T-helper 2 cell treated with Interferon-gamma antibody and Interleukin-4, amounts not matched to agents 100 ng/mL and 5 ng/mL, for 36 hours (primary cell): Measurements from ENCODE around the gene LYRM2. TPM values are rescaled to one million over a fixed set of nuclear protein-coding genes. Genes with fewer than 3 reads are reported as not detected.
"Not testable (repeated sequence)": the region's sequence is repeated elsewhere in the genome, so short reads cannot be mapped to it uniquely, and the experiment has no call there.

Source experiments
- intact Hi-C: fragments of 100-400 bp; cut with micrococcal nuclease; formaldehyde crosslinking; loops from one replicate; pipeline ENCODE4 v1.15.1; 2023
- total RNA-seq: library from RNA; stranded (reverse); gene quantifications from 2 replicates; pipeline ENCODE4 v1.2.3, GENCODE V29; 2022

Gene LYRM2
- total RNA-seq, 1 donor from 2014 or later = 31.0 TPM

DNA sequence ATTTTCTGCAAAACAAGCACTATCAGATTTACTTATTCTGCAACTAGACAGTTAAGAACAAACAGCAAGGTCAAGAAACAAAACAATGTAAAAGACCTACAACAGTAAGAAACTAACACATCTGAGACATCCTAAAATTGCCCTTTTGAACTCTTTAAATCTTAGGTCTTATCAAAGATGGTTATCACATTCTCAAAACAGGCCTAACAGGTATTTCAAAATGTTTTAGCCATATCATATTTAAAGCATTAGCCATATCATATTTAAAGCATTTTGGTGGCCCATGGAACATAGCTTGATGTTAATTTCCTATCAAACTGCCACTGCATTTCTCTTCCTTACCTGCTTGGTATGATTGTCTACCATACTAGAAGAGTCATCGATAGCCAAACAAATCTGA is 11.1 kb upstream of the LYRM2 start:
- intact Hi-C loops = no loop called here

- intact Hi-C loops = no loop called here
Measured at GRCh38 chr6:89644864-89645263, 6.3 kb upstream of the LYRM2 start.

DNA sequence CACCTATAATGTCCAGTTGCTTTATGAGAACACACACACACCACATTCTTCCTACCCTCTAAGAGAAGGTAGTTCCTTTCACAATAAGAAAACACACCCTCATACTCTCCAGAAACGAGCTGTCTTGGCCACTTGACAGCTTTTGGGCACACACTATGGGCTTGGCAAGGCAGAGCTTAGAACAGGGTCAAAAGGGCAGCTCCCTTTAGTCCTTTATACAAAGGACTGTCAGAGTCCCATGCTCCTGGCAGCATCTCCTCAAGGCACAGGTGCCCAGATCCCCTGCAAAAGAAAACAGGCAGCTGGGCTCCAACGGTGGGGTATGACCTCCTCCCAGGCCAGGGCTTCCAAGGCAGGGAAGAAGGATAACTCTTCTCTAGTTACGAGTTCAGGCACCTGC is 4.9 kb upstream of the LYRM2 start:
- intact Hi-C loops = no loop called here

GRCh38 chr6:89642956-89643355 is 4.4 kb upstream of the LYRM2 start:
- intact Hi-C loops = no loop called here

DNA sequence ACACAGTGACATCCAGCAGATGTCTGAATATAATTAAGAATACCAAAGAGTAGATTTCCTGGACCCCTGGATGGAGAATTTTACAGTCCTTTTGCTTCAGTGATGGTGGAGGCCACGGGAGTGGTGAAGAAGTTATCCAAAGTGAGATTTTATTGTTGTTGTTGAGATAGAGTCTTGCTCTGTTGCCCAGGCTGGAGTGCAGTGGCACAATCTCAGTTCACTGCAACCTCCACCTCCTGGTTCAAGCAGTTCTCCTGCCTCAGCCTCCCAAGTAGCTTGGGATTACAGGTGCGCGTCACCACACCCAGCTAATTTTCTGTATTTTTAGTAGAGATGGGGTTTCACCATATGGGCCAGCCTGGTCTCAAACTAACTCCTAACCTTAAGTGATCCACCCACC is 3.0 kb upstream of the LYRM2 start:
- intact Hi-C loops = not testable (repeated sequence)

DNA sequence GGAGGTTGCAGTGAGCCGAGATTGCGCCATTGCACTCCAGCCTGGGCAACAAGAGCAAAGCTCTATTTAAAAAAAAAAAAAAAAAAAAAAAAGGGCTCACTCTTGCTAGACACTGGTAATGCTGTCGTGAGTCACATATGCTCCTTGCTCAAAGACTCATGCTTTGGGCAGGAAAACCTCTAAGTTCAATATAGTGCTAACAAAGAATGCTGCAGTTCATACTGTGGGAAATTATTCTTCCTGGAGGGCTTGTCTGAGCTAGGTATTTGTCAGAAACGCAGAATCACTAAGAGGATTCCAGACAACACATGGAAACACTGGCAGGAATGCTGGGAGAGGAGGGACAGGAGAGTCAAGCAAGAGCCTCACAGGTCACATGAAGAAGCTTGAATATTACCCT is 2.3 kb upstream of the LYRM2 start:
- intact Hi-C loops = no loop called here

DNA sequence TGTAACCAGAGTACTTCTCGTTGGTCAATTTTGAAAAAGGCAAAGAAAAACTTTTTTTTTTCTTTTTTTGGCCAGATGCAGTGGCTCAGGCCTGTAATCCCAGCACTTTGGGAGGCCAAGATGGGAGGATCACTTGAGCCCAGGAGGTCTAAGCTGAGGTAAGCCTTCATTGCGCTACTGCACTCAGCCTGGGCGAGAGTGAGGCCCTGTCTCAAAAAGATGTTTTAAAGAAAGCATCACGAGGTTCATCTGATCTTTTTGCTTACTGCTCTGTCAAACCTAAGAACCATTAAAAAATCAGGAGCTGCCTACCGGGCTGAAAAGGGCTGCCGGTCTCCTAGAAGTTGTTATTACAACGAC is 607 bp downstream of the LYRM2 start:
- intact Hi-C loops = loop anchor here (1.0 kb wide), 6 partner anchors 181 to 949 kb away; partner anchors contain the start of genes CASP8AP2, MAP3K7, MDN1 and PNRC1

DNA sequence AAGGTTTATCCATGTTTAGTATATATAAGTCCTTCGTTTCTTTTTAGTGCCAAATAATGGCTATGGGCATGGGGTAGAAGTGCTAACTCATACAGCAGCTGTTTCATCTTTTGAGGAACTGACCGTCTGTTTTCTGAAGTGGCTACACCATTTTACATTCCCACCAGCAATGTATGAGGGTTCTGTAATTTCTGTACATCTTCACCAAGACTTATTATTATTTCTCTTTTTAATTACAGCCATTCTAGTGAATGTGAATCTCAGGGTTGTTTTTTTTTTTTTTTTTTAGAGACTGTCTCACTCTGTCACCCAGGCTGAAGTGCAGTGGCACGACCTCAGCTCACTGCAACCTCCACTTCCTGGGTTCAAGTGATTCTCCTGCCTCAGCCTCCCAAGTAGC is 2.1 kb downstream of the LYRM2 start:
- intact Hi-C loops = not testable (repeated sequence)

GRCh38 chr6:89630488-89630887 is 8.1 kb downstream of the LYRM2 start:
- intact Hi-C loops = no loop called here

DNA sequence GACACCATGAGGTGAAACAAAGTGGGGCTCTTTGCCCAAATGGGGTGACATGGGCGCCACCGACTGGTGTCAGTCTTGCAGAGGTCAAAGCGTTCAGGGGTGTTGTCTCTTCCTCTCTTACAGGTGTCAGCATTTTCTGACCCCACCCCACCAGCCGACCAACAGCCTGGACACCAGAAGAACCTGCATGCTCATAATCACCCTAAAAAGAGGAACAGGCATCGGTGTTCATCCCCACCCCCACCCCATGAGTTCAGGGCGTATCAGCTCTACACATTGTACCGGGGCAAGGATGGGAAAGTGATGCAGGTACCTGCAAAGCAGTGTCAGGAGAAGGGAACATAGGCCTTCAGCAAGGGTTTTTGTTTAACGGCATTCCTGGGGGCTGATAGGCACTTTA is 14.8 kb downstream of the LYRM2 start:
- intact Hi-C loops = no loop called here

DNA sequence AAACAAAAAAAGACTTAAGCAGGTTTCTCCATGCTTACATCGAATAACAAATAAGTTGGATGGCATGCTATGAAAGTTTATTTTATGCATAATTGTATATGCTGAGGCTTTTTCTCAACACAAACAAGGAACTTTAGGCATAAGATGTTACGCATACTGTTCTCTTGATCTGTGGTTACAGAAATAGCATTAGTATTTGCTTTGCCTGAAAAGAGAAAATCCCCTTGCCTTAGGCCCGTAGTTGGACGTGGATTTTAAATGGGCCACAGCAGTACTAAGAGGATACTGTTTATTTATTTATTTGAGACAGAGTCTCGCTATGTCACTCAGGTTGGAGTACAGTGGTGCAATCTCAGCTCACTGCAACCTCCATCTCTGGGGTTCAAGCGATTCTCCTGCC is 19.0 kb downstream of the LYRM2 start:
- intact Hi-C loops = no loop called here

DNA sequence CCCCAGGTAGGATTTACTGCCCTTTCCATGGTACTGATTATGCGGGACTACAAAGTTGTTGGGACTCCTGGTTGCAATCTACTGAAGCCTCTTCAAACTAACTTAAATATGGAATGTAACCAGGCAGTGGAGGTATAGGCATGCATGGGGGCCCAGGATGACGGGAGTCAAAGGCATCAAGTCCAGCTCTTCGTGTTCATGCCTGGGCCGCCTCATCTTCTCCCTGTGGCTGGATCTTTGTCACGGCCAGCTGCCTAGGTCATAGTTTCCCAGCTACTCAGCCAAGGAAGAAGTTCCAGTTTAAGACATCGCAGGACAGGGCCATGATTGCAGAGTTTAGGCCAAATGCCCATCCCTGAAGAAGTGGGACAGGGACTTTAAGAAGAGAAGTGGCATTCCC is 20.5 kb downstream of the LYRM2 start:
- intact Hi-C loops = no loop called here

- intact Hi-C loops = no loop called here
Measured at GRCh38 chr6:89616531-89616930, 22.0 kb downstream of the LYRM2 start.

DNA sequence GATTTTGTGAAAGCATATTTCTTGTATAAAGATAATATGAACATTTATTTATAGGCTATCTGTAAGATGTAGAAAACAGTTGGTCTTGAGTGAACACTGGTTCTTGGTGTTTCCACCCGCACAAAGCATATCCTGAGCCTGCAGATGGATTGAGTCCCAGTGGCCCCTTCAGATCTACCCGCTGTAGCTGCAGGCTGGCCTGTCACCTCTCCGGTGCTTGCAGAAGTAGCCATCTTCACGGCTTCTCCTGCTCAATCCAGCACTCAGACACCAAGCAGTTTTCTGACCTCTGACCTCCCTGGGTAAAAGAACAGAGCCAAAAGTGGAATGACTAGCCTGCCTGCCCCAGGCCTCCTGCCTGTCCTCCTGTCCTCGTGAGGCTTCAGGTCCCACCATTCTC is 22.7 kb downstream of the LYRM2 start:
- intact Hi-C loops = no loop called here

DNA sequence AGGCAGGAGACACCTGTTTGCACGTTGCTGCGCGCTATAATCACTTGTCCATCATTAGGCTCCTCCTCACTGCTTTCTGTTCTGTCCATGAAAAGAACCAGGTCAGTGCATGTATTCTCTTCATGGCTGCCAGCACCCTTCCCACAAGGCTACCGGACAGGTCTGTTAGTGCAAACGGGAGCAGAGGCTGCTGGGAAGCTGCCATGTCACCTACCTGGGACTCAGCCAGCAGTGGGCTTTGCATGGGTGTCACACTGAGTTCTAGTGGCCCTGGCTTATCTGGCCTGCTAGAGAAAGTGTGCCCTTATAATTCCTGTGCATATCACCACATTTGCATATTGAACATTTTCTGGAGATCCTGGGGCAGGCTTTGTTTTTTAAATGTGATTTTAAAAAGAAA is 24.8 kb downstream of the LYRM2 start:
- intact Hi-C loops = loop anchor here (5.0 kb wide), 1 partner anchor 631 kb away; no protein-coding TSS in a partner anchor

- intact Hi-C loops = loop anchor here (5.0 kb wide), 1 partner anchor 630 kb away; no protein-coding TSS in a partner anchor
Measured at GRCh38 chr6:89612121-89612520, 26.4 kb downstream of the LYRM2 start.

DNA sequence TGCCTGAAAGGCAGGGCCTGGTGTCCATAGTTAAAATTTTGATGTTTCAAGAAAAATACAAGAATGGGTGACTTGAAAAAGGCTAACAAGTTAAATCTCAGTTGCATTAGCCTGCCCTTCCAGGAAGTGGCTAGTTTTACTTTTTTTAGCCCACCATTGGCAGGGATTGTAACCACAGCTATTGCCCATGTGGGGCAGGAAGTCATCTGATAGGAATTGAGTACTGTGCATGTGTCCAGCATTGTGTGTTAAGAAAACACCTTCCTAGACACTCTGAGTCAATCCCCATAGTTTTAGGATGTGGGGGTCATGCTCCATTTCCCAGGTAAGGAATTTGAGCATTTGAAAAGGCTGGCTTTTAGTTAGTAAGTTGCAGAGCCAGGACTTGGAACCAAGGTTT is 26.9 kb downstream of the LYRM2 start:
- intact Hi-C loops = loop anchor here (5.0 kb wide), 1 partner anchor 629 kb away; no protein-coding TSS in a partner anchor

DNA sequence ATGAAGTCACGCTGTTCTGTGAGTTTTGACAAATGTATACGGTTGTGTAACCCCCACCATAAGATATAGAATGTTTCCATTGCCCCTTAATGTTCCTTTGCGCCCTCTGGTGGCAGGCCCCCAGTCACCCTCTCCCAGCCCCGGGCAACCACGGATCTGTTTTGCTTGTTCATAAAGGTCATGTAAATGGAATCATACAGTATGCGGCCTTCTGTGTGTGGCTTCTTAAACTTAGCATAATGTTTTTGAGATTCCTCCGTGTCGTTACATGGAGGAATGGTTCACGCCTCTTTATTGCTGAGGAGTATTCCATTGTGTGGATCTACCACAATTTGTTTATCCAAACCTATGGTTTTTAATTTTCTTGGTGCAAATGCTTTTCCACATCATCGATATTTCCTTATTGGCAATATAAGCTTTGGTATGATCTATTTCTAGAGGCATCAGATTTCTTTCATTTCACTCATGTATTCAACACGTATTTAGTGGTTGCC is 28.4 kb downstream of the LYRM2 start:
- intact Hi-C loops = loop anchor here (1.0 to 5.0 kb wide), 4 partner anchors 177 to 628 kb away; partner anchors contain the start of gene ANKRD6

DNA sequence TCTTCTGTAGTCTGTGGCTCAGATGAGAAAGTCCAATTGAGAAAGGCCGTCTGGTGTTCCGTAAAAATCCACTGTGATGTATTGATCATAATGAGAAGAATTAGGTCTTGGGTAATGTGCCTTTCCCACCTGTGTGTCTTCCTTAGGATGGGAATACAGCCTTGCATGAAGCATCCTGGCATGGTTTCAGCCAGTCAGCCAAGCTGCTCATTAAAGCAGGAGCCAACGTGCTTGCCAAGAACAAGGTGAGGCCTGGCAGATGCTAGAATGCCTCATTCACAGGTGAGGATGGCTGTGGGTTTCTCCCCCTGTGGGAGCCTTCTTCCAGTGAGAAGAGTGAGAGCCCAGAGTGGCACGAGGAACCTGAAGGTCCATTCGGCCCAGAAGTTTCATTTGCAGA is 32.7 kb downstream of the LYRM2 start:
- intact Hi-C loops = no loop called here

DNA sequence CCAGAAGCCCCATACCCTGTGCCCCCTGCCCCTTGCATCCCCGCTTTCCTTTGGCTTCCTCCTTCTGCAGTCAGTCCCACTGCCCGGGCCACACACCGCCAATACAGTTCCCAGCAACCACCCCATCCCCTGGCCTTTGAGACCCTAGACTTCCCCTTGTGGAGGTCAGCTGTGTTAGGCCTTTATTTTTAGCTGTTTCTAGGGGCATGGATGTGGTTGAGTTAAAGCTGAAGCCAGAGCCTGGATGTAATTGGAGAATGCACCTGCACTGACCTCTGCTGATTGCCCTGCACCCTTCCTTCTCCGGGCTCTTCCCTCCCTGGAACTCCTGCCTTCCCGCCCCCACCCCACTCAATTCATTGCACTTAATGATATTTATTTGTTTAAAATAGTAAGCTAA is 33.9 kb downstream of the LYRM2 start:
- intact Hi-C loops = no loop called here

DNA sequence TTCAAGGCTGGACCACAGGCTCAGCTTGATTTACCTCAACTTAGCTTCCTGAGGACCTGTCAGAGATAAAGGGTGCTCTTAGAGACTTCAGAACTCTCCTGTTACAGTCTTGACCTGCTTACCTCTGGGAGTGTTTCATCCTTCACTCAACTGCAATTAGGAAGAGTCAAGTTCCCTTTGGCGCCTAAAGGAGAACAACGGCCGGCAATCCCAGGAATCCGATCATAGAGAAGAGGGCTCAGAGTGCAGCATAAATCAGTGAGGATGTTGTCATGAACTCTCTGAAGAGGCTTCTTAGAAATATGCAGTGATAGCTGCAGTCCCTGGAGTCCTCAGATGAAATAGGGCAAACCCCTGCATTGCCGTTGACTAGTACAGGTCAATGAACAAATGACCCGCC is 36.4 kb downstream of the LYRM2 start:
- intact Hi-C loops = no loop called here

DNA sequence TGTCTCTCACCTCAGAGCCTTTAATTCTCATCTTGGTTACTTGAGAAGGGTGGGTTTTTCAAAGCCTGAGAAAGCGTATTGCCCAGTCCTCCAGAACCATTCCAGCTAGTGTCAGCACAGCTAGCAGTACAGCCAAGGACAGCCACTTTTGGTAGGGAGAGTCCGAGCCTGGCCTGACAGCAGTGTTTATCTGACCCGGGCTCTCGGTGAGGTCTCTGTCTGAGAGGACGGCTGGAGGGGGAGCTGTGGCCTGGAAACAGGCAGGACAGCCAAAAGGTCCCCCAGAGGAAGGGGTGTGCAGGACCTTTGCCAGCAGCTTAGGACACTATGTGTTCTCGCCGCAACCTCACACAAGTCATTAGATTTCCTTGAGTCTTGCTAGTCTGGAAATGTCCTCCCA is 38.8 kb downstream of the LYRM2 start:
- intact Hi-C loops = no loop called here

DNA sequence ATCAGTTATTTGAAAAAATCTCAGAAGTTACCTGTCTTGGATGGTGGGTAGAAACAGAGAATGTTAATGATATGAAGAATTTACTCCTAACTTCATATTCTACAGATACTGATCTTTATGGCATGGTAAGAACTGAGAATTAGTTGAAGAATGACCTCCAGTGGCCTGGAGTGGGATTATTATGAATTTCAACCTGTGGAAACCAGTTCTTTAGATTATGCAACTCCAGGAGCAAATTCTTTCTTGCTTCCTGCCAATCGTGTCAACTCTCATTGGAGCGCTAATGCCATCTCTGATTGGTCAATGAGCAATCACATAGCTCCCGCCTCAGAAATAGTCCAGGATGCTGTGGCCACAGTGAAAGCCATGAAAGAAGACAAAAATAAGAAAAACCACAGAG is 40.6 kb downstream of the LYRM2 start:
- intact Hi-C loops = no loop called here

GRCh38 chr6:89597372-89597771 is 41.2 kb downstream of the LYRM2 start:
- intact Hi-C loops = no loop called here
